NOMO-1 (cell line): Measurements from ENCODE around the gene MYL6.
"Not testable (repeated sequence)": the region's sequence is repeated elsewhere in the genome, so short reads cannot be mapped to it uniquely, and the experiment has no call there.

Experiments used
- DNase-seq, 2 experiments: peaks; one replicate each; lab custom pipeline; 2025; ENCODE audit not compliant: unreplicated experiment in 2 of 2; lab: John Stamatoyannopoulos, UW

Gene MYL6

GRCh38 chr12:56189099-56189917, 31.1 kb downstream of the MYL6 start, which contains the start of gene SMARCC2:
Gene SMARCC2, minus strand, starts transcription at chr12:56189483. Its CDS starts 22 bp downstream, at chr12:56189461.
- peak; percentile 81 to 88 for DNase-seq

- DNase-seq = peak; percentile 73 to 79
Observed at GRCh38 chr12:56189918-56190694, 31.9 kb downstream of the MYL6 start.

- no peak for DNase-seq
Observed at GRCh38 chr12:56190695-56191155, 32.6 kb downstream of the MYL6 start.

- DNase-seq = no peak
Observed at GRCh38 chr12:56192582-56192981, 34.4 kb downstream of the MYL6 start.

DNA sequence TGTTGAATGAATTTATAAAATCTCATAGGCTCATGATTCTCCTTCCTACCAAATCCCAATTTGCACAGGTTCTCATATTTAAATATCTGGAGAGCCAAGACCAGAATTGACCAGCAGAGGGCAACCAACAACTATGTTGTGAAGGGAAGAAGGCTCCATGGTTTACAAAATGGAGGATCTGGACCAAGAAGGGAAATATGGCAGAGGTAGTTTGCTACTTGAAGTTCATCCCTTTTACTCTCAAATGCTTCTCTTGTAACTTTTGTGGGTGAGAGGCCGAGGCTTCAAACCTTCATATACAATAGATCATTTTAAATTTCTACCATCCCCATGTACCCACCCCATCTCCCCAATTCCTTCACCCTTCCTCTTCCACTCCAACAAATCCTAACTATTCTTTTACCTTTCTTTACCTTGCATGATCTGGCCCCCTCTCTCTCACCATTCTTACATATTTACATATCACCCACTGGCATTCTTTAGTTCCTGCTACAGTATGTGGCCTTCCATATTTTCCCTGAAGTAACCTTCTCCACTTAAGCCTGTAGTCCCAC, 34.9 kb downstream of the MYL6 start:
- peak; percentile 27 to 89 for DNase-seq

- DNase-seq = not testable (repeated sequence)
Observed at GRCh38 chr12:56196818-56197550, 38.8 kb downstream of the MYL6 start.

- no peak for DNase-seq
Observed at GRCh38 chr12:56197921-56198635, 39.9 kb downstream of the MYL6 start.

DNA sequence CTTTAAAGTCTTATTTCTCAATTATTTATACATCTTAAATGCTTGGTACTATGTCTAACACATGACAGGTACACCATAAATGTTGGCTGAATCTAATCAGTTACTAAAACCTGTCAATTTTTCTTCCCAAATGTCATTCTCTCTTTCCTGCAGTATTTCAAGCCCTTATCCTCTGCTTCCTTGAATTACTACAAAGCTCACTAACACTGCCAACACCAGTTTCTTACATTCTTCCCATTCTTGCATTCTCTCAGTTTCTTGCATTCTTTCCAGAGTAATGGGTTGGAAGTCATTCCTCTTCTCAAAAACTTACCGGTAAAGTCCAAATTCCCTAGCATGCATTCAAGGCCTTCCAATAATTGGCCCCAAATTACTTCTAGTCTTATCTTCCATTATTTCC, 40.7 kb downstream of the MYL6 start:
- no peak for DNase-seq

DNA sequence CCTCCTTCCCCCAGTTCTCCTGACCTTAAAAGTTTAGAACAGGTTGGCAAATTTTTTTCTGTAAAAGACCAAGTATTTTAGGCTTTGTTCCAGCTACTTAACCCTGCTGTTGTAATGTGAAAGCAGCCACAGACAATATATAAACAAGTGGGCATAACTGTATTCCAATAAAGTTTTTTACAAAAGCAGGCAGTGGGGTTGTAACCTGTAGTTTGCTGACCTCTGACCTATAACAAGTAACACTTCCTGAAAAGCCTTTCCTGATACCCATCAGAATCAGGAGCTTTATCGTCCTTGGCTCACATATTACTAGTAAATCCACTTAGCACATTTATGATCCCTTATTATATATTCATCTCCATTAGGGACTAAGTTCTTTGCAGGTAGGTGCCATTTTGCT, 44.2 kb downstream of the MYL6 start:
- no peak for DNase-seq

DNA sequence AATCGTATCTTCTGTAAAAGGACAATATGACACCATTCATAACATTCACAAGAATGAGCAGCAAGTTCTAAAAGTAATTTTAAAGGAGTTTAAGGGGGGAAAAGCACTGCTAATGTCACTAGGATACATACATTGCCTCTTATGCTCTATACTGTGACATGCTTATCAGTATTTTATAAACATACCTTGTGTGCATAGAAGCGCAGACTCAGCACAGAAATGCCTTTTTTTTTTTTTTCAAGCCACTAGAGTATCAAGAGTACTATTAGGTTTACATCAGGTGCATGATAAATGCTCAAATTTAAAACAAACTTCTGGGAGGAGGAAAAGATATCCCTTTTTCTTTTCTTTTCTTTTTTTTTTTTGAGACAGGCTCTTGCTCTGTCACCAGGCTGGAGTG, 44.7 kb downstream of the MYL6 start:
- no peak for DNase-seq

- no peak for DNase-seq
Observed at GRCh38 chr12:56204275-56204674, 46.1 kb downstream of the MYL6 start.

DNA sequence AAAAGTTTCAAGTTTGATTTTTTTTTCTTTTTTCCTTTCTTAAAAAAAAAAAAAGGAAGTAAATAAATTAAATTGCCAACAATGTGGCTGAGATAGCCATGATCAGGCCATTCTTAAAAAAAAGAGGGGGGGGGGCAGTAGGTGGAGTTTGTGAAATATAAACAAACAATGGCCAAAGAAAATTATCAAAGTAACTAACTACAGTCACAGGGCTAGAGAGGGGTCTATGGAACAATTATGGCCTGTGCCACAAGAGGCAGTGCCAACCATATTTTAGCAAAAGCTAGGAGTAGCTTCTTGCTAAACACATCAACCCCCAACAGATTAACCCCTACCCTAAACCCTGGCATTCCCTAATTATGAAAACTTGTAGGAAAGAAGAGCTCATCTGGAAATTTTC, 47.3 kb downstream of the MYL6 start:
- DNase-seq = peak in 1 of 2 experiments; percentile 22

DNA sequence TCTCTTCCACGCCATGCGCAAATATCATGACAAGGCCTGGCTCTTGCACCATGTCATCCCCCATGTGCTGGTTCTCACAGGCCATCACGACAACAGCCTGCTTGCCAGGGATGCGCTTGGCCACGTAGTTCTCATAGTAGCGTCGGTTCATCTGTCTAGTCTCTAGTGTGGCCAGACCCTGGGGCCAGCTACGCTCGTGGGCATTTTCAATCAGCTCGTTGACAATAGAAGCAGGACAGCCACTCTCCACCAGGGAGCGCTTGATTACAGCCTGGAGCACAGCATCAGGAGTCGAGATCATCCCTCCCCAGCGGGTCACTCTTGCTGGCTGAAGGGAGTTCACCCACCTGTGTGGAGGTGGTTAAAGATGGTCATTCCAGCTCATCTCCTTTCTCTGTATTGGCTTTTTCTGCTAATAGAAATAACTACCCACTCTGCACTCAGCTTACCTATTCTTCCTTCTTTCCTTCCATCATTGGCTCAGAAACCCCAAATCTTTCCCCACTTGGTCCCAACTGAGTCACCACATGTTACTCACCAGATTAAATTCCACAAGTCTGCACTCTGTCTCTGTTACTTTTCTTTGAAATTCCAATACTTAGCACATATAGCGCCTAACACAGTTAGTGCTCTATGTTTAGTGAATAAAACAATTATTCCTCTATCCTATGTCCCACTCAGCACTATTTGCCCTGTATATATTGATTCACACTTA, 48.5 kb downstream of the MYL6 start:
- DNase-seq = peak; percentile 21 to 23

GRCh38 chr12:56208006-56208405, 49.8 kb downstream of the MYL6 start:
- DNase-seq = no peak
